IPS DF 6.9 (cell line): ENCODE data around the gene OR11H6.
"Not testable (repeated sequence)": the region's sequence is repeated elsewhere in the genome, so short reads cannot be mapped to it uniquely, and the experiment has no call there.

ENCODE experiments used
- DNase-seq: peaks from one replicate; pipeline ENCODE4 v3.0.0-alpha.2; 2013; ENCODE audit warnings: low read depth, low spot score
- H3K27ac ChIP-seq: one replicate; pipeline ENCODE4 v1.5.1; 2013; ENCODE audit warnings: low read length, control low read depth
- H3K27me3 ChIP-seq: 2 replicates; pipeline ENCODE4 v1.6.1; 2013; ENCODE audit warnings: mild to moderate bottlenecking, low read length; ENCODE audit not compliant: control insufficient read depth, insufficient read depth
- H3K36me3 ChIP-seq: 2 replicates; pipeline ENCODE4 v1.6.1; 2013; ENCODE audit warnings: low read length; ENCODE audit not compliant: control insufficient read depth, insufficient read depth
- H3K4me1 ChIP-seq: 2 replicates; pipeline ENCODE4 v1.6.1; 2013; ENCODE audit warnings: low read length; ENCODE audit not compliant: control insufficient read depth, insufficient read depth
- H3K4me3 ChIP-seq: 2 replicates; pipeline ENCODE4 v1.5.1; 2013; ENCODE audit warnings: mild to moderate bottlenecking, low read length
- H3K9me3 ChIP-seq: 2 replicates; pipeline ENCODE4 v1.6.1; 2013; ENCODE audit warnings: low read length, inconsistent platforms; ENCODE audit not compliant: control insufficient read depth, insufficient read depth
- WGBS: extraction: QIAGEN DNeasy Blood & Tissue Kit; methylation state at CpG from one replicate; pipeline ENCODE4 v1.1.7; 2013; ENCODE audit warnings: mixed read lengths, missing lambda C conversion rate; ENCODE audit not compliant: insufficient read length, insufficient coverage; 5-methylcytosine and 5-hydroxymethylcytosine counted together

The OR11H6 gene

GRCh38 chr14:20195170-20195569, 28.3 kb upstream of the OR11H6 start:
- not testable (repeated sequence) for H3K4me3 ChIP-seq, DNase-seq, H3K4me1 ChIP-seq, H3K36me3 ChIP-seq, H3K27ac ChIP-seq, H3K27me3 ChIP-seq, H3K9me3 ChIP-seq
- WGBS: no CpG with 5 or more reads among the region's 6 CpGs

DNA sequence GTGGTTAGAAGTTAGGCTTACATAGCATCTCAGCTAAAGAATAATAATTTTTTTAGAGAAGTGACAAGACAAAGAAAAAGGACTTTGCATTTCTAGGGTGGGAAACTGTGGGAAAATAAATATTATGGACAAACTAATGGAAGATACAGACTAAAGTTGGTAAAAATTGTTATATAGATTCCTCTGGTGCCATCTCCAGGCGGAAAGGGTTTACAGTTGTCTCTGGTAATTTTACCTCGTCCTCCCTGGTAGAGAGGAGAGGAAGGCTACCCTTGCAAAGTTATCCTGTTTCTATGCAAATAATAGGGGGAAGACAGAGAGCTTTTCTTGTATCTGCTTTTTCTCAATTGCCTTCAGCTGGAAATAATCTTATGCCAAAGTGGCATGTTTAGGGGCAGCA, 27.6 kb upstream of the OR11H6 start:
- H3K4me1 ChIP-seq: no peaks in the 10 kb centered on the region
- H3K9me3 ChIP-seq: peaks cover 6% of the 10 kb centered on the region
- H3K27me3 ChIP-seq: no peaks in the 10 kb centered on the region
- no peak for DNase-seq
- H3K27ac ChIP-seq: no peak overlapping the region
- H3K4me3 ChIP-seq: no peak overlapping the region
- no CpG with 5 or more reads among the region's 2 CpGs for WGBS
- no peaks in the 10 kb centered on the region for H3K36me3 ChIP-seq

DNA sequence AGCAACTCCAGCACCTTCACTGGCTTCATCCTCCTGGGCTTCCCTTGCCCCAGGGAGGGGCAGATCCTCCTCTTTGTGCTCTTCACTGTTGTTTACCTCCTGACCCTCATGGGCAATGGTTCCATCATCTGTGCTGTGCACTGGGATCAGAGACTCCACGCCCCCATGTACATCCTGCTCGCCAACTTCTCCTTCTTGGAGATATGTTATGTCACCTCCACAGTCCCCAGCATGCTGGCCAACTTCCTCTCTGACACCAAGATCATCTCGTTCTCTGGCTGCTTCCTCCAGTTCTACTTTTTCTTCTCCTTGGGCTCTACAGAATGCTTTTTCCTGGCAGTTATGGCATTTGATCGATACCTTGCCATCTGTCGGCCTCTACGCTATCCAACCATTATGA, 26.1 kb upstream of the OR11H6 start:
- peaks cover 6% of the 10 kb centered on the region for H3K9me3 ChIP-seq
- no CpG with 5 or more reads among the region's 6 CpGs for WGBS
- no peaks in the 10 kb centered on the region for H3K4me1 ChIP-seq
- H3K27me3 ChIP-seq: no peaks in the 10 kb centered on the region
- H3K36me3 ChIP-seq: no peaks in the 10 kb centered on the region
- no peak for DNase-seq
- no peak overlapping the region for H3K27ac ChIP-seq
- no peak overlapping the region for H3K4me3 ChIP-seq

DNA sequence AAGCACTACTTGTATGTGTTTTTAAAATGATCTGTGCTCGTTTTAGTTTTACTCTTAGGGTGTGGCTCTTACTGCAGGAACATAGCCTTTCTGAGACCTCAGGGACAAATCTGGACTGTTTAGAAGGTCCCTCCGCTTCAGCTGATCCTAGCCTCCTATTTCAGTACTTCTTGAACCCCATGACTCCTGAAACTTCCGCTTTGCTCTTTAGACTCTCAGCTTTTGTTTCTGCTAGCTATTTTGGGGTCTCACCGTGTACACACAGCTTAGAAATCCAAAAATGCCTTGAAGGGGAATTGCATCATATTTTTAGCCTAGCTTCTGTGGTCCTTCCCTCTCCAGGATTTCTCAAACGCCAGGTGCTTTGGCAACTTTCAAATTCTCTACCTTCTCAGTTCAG, 24.5 kb upstream of the OR11H6 start:
- no peak for DNase-seq
- Histone ChIP-seq H3K4me3 (no peak overlapping the region), H3K27me3 (no peaks in the 10 kb centered on the region), H3K27ac (no peak overlapping the region), H3K4me1 (no peaks in the 10 kb centered on the region), H3K9me3 (peaks cover 4% of the 10 kb centered on the region), H3K36me3 (no peaks in the 10 kb centered on the region)
- WGBS: no CpG with 5 or more reads among the region's 5 CpGs

DNA sequence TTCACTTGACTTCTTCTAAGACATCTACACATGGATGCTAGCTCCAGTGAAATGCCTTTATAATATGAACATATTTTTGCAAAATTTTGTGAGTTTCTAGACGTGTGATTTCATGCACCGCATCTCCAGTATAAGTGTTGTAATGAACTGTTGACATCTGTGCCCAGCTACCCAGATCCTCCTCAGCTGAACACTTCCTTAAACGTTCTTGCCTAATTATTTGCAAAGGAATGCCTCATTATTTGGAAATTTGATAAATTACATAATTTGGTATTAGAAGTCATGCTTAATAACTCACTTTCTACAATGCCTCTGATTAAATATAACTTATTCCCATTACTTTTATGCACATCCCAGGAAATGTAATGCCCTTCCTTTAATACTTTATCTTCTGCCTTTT, 18.8 kb upstream of the OR11H6 start:
- H3K9me3 ChIP-seq: no peaks in the 10 kb centered on the region; the same call in 1 of the 2 replicates

GRCh38 chr14:20209595-20209994, 13.9 kb upstream of the OR11H6 start:
- Histone ChIP-seq H3K4me3 (no peak overlapping the region), H3K4me1 (no peaks in the 10 kb centered on the region), H3K27me3 (no peaks in the 10 kb centered on the region), H3K9me3 (peaks cover 1% of the 10 kb centered on the region; the same call in 1 of the 2 replicates), H3K27ac (no peak overlapping the region), H3K36me3 (no peaks in the 10 kb centered on the region)
- no peak for DNase-seq
- WGBS: no CpG with 5 or more reads among the region's 2 CpGs

More for the DNA sequence above, 18.8 kb upstream of the OR11H6 start:
- no CpG with 5 or more reads among the region's 3 CpGs for WGBS
- H3K27ac ChIP-seq: no peak overlapping the region
- H3K4me3 ChIP-seq: no peak overlapping the region
- no peak for DNase-seq
- H3K36me3 ChIP-seq: no peaks in the 10 kb centered on the region
- no peaks in the 10 kb centered on the region for H3K27me3 ChIP-seq
- H3K4me1 ChIP-seq: no peaks in the 10 kb centered on the region

DNA sequence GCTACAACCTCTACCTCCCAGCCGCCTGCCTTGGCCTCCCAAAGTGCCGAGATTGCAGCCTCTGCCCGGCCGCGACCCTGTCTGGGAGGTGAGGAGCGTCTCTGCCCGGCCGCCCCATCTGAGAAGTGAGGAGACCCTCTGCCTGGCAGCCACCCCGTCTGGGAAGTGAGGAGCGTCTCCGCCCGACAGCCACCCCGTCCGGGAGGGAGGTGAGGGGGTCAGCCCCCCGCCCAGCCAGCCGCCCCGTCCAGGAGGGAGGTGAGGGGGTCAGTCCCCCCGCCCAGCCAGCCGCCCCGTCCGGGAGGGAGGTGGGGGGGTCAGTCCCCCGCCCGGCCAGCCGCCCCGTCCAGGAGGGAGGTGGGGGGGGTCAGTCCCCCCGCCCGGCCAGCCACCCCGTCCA, 11.1 kb upstream of the OR11H6 start:
- not testable (repeated sequence) for H3K4me3 ChIP-seq, DNase-seq

GRCh38 chr14:20215196-20215595, 8.3 kb upstream of the OR11H6 start:
- Histone ChIP-seq H3K27me3 (no peaks in the 10 kb centered on the region), H3K4me3 (no peak overlapping the region), H3K4me1 (no peaks in the 10 kb centered on the region), H3K9me3 (peaks cover 1% of the 10 kb centered on the region; the same call in 1 of the 2 replicates), H3K27ac (no peak overlapping the region), H3K36me3 (no peaks in the 10 kb centered on the region)
- DNase-seq: no peak
- WGBS: no CpG with 5 or more reads among the region's 2 CpGs

More for the DNA sequence above, 11.1 kb upstream of the OR11H6 start:
- no CpG with 5 or more reads among the region's 28 CpGs for WGBS
- not testable (repeated sequence) for H3K4me1 ChIP-seq, H3K27me3 ChIP-seq, H3K36me3 ChIP-seq, H3K9me3 ChIP-seq, H3K27ac ChIP-seq

- WGBS: no CpG with 5 or more reads among the region's 4 CpGs
- Histone ChIP-seq H3K4me3 (no peak overlapping the region), H3K9me3 (no peaks in the 10 kb centered on the region; the same call in 1 of the 2 replicates), H3K27me3 (no peaks in the 10 kb centered on the region), H3K4me1 (no peaks in the 10 kb centered on the region), H3K36me3 (no peaks in the 10 kb centered on the region), H3K27ac (no peak overlapping the region)
- no peak for DNase-seq
These were observed 4.5 kb upstream of the OR11H6 start for GRCh38 chr14:20219033-20219432.

DNA sequence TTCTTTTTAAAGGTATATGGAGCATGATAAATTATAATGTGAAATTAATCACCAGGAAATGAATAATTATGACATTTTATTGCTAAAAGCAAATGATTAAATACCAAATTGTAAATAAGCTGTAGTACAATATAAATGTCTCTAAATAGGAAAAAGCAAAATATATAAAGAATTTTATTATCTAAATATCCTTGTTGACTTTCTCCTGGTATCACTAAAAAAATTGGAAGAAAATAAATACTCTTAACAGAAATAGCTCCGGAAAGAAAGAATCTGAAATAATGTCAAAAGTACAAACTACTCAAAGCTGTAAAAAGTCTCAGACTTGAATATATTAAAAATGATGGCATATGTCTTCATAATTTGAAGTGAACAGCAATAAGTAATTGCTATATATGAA, 5.2 kb downstream of the OR11H6 start, which contains the start of gene OR11H7:
OR11H7 (plus strand) TSS at position 301 of the 400 bp plus-strand sequence.
- no peaks in the 10 kb centered on the region for H3K36me3 ChIP-seq
- no CpG with 5 or more reads among the region's 1 CpG for WGBS
- H3K9me3 ChIP-seq: peaks cover 5% of the 10 kb centered on the region

DNA sequence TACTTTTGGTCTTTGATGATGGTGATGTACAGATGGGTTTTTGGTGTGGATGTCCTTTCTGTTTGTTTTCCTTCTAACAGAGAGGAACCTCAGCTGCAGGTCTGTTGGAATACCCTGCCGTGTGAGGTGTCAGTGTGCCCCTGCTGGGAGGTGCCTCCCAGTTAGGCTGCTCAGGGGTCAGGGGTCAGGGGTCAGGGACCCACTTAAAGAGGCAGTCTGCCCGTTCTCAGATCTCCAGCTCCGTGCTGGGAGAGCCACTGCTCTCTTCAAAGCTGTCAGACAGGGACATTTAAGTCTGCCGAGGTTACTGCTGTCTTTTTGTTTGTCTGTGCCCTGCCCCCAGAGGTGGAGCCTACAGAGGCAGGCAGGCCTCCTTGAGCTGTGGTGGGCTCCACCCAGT, 11.9 kb downstream of the OR11H6 start:
- not testable (repeated sequence) for DNase-seq, H3K4me3 ChIP-seq, H3K27me3 ChIP-seq, H3K4me1 ChIP-seq, H3K9me3 ChIP-seq, H3K36me3 ChIP-seq, H3K27ac ChIP-seq
- no CpG with 5 or more reads among the region's 4 CpGs for WGBS

More for the DNA sequence above, 5.2 kb downstream of the OR11H6 start, which contains the start of gene OR11H7:
- Histone ChIP-seq H3K4me3 (no peak within 1 kb of the TSS), H3K4me1 (no peaks in the 10 kb centered on the region), H3K27me3 (no peaks in the 10 kb centered on the region), H3K27ac (no peak within 1 kb of the TSS)
- no peak for DNase-seq
